Thoracic aorta (tissue), 2 donors: ENCODE measurements around the gene ZNF354B. TPM values are rescaled to one million over a fixed set of nuclear protein-coding genes. Genes with fewer than 3 reads are reported as not detected.

ENCODE experiments used
- ATAC-seq: fragments of 150-250 bp; one replicate; pipeline ENCODE4 v1.8.0; 2017; ENCODE audit warnings: low read depth; ENCODE audit not compliant: insufficient number of reproducible peaks, low FRiP score
- DNase-seq: peaks from one replicate; pipeline ENCODE4 v3.0.0-alpha.2; 2020; ENCODE audit warnings: low spot score
- H3K27ac ChIP-seq, 2 donors: fragments of 200-600 bp; sonication (generic); 1 replicate in 1 of 2; 2 replicates in 1 of 2; pipeline ENCODE4 v1.5.1; 2016; ENCODE audit warnings: mild to moderate bottlenecking in 2 of 2, moderate library complexity in 2 of 2
- H3K27me3 ChIP-seq: fragments of 200-600 bp; sonication (generic); replicated peaks from 2 replicates; pipeline ENCODE4 v1.6.0; 2016; ENCODE audit warnings: mild to moderate bottlenecking; ENCODE audit not compliant: insufficient read depth
- H3K36me3 ChIP-seq: fragments of 200-600 bp; sonication (generic); one replicate; pipeline ENCODE4 v1.5.1; 2016
- H3K4me1 ChIP-seq, 2 donors: fragments of 200-600 bp; sonication (generic); 1 replicate in 1 of 2; 2 replicates in 1 of 2; pipeline versions ENCODE4 v1.5.1 to v1.6.0; 2016; ENCODE audit warnings: low read depth in 2 of 2, mild to moderate bottlenecking in 1 of 2; ENCODE audit not compliant: control insufficient read depth in 1 of 2
- H3K4me3 ChIP-seq: fragments of 200-600 bp; sonication (generic); 2 replicates; pipeline ENCODE4 v1.5.1; 2016; ENCODE audit warnings: mild to moderate bottlenecking
- H3K9me3 ChIP-seq: fragments of 200-600 bp; sonication (generic); 2 replicates; pipeline ENCODE4 v1.5.1; 2016
- CTCF ChIP-seq: fragments of 200-600 bp; sonication (generic); IDR thresholded peaks from one replicate; pipeline ENCODE4 v1.5.1; 2019; ENCODE audit warnings: antibody characterized with exemption
- total RNA-seq, 2 donors: library from RNA; depleted of rRNA; stranded (reverse); fragments of >200 nt; gene quantifications; one replicate each; pipeline versions ENCODE4 v1.1.0 to v1.2.3, GENCODE V29; 2016

The ZNF354B gene
- total RNA-seq, 2 donors from 2014 or later: 9.1 to 26.9 TPM

DNA sequence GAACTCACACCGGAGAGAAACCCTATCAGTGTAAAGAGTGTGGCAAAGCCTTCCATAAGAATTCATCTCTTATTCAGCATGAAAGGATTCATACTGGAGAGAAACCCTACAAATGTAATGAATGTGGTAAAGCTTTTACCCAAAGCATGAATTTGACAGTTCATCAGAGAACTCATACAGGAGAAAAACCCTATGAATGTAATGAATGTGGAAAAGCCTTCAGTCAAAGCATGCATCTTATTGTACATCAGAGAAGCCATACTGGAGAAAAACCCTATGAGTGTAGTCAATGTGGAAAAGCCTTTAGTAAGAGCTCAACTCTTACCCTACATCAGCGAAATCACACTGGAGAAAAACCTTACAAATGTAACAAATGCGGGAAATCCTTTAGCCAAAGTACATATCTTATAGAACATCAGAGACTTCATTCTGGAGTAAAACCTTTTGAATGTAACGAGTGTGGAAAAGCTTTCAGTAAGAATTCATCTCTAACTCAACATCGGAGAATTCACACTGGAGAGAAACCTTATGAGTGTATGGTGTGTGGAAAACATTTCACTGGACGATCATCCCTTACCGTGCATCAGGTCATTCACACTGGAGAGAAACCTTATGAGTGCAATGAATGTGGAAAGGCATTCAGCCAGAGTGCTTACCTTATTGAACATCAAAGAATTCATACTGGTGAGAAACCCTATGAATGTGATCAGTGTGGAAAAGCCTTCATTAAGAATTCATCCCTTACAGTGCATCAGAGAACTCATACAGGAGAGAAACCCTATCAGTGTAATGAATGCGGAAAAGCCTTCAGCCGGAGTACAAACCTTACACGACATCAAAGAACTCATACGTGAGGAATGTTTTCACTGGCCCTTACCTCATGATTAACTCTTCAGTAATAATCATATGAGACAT is 72.3 kb downstream of the ZNF354B start:
- no peak for TF ChIP-seq CTCF
- ATAC-seq (no peak), DNase-seq (no peak)
- H3K4me1 ChIP-seq: no peaks in the 10 kb centered on the region
- H3K9me3 ChIP-seq: peaks cover 91% of the 10 kb centered on the region
- H3K27me3 ChIP-seq: no peaks in the 10 kb centered on the region
- H3K36me3 ChIP-seq: peaks cover 23% of the 10 kb centered on the region
- peak overlapping the region; percentile 26 for H3K4me3 ChIP-seq
- H3K27ac ChIP-seq: no peak overlapping the region

Other genes starting within 250 kb of the ZNF354B start
- 10 to 100 TPM; 22.1 to 67.2 TPM for gene CLK4, start 232.9 kb upstream of the ZNF354B start, total RNA-seq
- gene ZNF354A, start 129.3 kb upstream of the ZNF354B start, total RNA-seq: 10 to 100 TPM; 18.4 to 23.0 TPM
- 1 to 10 TPM; 1.1 to 2.2 TPM for gene ZFP2, start 36.0 kb downstream of the ZNF354B start, total RNA-seq
- 1 to 10 TPM; 2.2 to 8.2 TPM for gene ZNF454, start 81.2 kb downstream of the ZNF354B start, total RNA-seq
- gene GRM6, start 135.4 kb downstream of the ZNF354B start, total RNA-seq: not detected
- gene ZNF879, start 163.9 kb downstream of the ZNF354B start, total RNA-seq: 1 to 10 TPM; 2.6 to 6.3 TPM
- 1 to 10 TPM; 3.9 to 8.8 TPM for gene ZNF354C, start 200.4 kb downstream of the ZNF354B start, total RNA-seq